ENCODE data around the gene CFAP61.

Gene CFAP61

DNA sequence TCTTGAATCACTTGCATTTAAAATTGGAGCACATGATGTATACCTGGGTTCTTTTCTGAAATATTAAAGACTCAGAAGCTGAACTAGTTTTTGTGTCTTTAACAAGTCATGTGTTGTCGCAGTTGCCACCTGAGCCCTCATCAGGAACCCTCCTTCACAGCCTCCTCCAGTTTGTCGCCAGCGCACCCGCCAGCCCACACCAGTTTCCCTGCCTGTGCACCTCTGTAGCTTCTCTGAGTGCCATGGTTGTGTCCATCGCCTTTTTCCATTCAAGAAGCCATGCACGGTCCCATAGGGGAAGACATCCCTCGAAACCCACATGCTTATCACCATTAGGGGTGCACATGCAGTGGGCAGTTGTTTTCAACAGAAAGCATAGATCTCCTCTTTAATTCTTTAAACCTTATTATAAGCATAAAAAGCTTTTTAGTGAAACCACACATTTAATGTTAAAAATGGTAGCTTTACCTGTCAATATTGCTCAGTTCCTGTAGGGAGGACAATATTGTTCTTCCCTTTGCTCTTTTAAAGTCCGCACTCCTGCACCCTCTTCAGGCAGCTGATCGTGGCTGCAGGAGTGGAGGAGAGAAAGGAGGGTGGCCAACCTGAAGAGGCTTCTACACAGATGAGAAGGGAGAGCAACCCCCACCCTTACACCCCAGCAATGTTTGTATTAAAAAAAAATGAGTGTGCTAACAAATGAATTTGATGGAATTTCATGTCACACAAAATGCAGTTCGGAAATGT lies 121.9 kb downstream of the CFAP61 start:
- DNase-seq, result no peak

- no peak for DNase-seq
Measured at GRCh38 chr20:20181322-20181721, 129.0 kb downstream of the CFAP61 start.

DNA sequence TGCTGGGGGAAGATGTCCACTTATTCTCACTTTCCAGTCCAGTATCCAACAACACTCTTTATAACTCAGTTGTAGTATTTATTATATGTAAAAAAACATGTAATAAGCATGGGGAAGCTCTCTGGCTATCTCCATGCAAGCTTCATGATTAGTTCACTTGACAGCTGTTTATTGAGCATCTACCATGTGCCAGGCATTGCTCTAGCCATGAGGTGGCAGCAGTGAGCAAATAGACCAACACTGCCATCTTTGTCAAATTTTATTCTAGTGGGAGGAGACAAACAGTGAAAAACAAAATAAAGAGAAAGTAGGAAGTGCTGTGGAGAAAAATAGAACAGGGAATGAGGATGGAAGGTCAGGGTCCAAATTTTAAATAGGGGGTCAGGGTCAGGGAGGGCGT lies 131.8 kb downstream of the CFAP61 start:
- peak; percentile 47 for DNase-seq

GRCh38 chr20:20184706-20185105 lies 132.4 kb downstream of the CFAP61 start:
- DNase-seq, result no peak

GRCh38 chr20:20188647-20189046 lies 136.3 kb downstream of the CFAP61 start:
- DNase-seq, result no peak

DNA sequence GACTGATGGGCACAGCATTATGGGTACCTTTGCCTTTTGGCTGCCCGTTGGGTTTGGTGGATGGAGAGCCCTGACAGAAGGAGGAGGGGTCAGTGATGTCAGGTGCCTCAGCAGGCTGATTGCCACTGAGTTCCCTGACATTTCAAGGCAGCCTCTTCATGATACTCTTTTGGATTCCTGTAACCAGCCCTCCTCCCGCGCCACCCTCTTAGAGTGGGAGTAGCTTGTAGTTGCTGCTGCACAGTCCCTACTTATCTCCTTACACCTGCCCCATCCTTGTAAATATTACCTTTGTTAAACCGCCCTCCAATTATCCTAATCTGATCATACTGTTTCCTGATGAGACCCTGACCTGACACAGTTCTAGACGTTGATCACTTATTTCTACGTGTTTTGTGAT lies 140.0 kb downstream of the CFAP61 start:
- DNase-seq, result no peak

GRCh38 chr20:20195021-20195705 lies 142.8 kb downstream of the CFAP61 start:
- DNase-seq, result no peak

DNA sequence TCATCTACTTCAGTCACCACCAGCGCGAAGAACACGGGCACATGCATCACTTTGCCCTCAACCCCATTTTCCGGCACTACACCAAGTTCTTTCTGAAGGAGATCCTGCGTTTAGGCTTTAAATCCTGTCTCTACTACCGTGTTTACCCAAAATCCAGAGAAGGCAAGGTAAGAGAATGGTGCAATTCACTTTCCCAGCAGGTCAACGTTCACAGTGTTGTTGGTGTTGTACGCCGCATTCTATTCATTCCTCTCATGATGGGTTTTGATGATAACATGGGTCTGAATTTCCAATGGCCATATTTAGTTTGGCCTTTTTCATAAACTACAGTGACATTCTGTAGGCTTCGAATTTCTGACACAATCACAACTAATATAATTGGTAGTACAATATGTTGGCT lies 144.3 kb downstream of the CFAP61 start:
- DNase-seq, result no peak

DNA sequence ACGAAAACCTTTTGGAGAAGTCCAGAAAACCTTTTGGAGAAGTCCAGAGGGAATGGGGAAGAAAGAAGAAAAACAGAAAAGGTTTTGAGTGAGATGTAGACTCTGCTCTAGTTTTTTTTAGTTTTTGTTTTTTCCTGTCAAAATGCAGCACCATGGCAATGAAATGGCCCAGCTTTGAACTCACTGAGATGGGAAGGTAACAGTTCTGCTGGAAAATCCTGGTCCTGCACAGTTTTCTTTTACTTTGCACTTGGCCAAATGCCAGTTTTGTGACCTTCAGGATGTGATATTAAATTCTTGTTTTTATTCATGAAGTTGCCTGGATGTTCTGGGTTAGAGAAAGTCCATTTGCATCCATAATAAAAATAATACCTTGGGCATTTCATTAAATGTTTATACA lies 145.7 kb downstream of the CFAP61 start:
- DNase-seq, result no peak

DNA sequence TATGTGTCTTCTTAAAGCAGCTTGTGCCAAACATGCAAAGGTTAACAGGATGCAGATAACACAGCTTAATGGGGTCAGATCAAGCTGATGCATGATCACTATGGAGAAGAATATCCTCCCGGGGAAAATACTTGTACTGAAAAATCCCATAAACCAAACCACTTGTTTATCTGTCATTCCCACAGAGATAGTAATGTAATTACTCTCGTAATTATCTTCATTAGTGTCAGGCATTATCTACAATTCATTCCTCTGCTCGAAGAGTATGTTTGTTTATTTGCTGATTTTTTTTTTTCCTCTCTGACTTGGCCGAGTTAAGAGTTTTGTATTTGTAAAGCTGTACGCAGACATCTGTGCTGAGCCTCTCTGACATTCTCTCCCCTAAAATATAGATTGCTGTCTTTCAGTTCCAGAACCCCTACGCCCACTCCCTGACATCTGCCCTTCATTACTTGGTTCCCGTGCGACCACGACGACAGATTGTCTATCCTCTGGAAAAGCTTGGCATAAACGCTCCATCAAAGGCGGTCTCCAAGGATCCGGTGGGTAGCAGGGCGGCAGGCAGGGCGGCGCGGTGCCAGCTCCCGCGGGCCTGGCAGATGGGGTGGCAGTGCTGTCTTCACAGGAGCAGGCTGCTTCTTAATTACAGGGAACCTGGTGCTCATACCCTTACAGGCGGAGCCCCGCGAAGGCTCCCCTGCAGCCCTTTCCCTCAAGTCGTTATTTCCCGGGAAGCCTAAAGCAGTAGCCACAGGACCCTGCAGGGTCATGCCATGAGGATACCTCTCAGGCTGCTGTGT lies 147.2 kb downstream of the CFAP61 start:
- DNase-seq, result no peak

DNA sequence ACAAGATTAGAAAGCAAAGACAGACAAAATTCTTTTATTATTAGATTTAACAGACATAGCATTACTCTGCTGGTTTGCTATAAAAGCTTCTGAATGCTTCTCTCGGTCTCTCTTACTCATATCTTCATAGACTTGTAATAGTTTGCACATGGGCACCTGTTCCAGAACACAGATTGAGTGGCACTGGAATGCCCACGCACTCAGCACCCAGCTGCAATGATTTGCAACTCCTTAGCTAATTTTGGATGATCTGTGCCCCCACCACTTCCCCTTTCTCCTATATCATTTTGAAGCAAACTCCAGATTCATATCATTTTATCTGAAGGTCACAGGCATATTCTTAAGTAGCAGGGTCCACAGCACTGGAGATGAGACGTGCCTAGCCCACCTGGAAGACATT lies 148.8 kb downstream of the CFAP61 start:
- DNase-seq, result no peak

DNA sequence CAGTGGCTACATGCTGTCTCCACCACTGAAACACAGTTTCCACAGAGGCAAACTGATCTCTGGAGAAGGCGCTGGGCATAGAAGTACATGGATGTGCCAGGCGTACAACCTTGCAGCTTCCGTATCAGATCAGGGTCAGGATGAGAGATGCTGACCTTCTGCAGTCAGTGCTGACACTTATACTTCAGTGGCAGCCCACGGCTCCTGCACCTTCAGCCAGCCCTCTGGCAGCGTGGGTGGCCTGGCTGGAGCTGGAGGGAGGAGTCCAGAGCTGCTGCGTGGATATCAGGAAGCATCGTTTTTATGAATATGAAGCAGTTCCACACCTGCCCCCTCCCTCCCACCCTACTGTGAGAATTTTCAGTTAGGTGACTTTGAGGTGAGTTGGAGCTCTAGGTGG lies 149.3 kb downstream of the CFAP61 start:
- DNase-seq, result no peak

DNA sequence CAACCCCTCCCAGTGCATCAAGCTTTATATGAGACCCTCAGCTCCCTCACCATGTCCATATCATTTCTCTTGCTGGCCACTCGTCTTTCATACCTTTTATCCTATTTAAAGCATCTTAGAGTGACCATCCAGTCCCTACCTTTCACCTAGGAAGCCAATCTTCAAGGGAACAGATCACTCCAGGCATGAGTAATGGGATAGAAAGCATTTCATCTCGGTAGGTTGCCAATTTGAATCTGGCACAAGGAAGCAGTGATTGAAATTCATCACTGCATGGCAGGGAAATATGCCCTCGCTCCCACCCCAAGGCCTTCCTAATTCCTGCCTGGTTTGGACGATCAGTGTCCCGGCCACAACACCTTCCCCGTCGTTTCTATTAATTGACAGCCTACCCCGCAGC lies 150.4 kb downstream of the CFAP61 start:
- DNase-seq, result no peak

- no peak for DNase-seq
Measured at GRCh38 chr20:20203784-20204183, 151.5 kb downstream of the CFAP61 start.

DNA sequence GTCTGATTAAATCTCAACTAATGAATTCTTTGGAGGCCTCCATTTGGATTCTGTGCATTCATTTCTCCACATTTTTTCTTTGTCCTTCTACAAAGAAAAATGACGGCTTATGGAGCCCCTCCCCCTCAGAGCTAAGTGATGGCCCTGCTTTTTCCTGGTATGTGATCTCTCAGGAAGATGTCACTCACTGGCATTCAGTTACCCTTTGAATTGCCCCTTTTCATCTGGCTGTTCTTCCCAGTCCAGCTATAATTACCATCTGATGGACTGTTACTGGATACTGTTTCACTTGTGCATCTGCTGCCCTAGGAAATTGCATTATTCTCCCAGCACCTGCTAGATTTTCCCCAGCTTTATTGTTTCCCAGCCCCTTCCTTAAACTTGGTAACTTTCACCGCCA lies 151.9 kb downstream of the CFAP61 start:
- DNase-seq, result no peak

- no peak for DNase-seq
Measured at GRCh38 chr20:20205141-20205861, 153.0 kb downstream of the CFAP61 start.

- DNase-seq, result no peak
Measured at GRCh38 chr20:20205862-20206236, 153.5 kb downstream of the CFAP61 start.

DNA sequence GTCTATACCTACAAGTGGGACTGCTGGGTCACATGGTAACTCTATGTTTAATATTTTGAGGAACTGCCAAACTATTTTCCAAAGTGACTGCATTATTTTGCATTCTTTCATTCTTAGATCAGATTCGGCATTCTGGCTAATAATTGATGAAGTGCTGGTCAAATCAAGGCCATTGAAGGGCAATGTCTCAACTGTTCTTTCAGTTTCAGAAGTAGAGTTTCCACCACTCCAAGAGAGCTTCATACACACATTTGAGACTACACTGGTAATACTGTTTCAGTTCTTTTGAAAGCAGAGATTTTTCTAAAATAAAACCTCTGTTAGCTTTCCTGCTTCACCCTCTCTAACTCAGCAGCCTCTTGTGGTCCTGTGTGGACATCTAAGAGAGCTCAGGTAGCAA lies 154.5 kb downstream of the CFAP61 start:
- no peak for DNase-seq

- DNase-seq, result no peak
Measured at GRCh38 chr20:20207291-20207690, 155.0 kb downstream of the CFAP61 start.

GRCh38 chr20:20207872-20208271 lies 155.5 kb downstream of the CFAP61 start:
- DNase-seq, result no peak

DNA sequence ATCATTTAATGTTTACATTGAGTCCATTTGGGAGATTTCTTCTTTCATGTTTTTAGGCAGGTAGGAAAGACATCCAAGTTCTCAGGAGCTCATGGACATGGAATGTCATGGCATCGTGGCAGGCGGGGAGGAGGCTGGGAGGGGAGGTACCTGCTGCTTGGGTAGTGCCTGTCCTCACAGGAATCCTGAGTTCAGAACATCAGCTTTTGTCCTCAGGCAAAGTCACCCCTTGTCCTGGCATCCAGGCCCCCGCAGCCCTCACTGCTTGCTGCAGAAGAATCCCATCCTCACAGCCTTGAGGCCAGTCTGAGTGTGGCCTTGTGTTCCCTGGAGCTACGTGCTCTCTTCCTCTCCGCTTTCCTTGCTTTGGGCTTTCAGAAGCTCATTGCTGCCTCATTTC lies 157.4 kb downstream of the CFAP61 start:
- DNase-seq, result no peak

DNA sequence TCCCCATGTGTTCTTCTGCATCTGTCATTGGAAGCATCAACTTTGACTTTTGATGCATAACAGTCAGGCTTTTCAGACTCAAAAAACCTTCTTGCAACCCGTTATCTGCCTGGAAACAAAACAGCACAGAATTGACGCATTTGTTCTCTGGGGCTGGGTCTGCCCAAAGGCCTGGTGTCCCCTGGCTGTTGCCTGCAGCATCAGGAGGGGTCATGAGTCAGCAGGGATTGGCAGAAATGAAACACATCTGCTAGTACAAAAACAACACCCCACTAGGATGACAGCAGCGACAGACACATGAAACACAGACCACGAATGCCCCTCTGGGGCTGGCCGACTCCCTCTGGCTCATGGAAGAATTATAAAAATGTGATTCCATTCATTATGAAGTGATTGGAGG lies 158.0 kb downstream of the CFAP61 start:
- DNase-seq, result no peak

GRCh38 chr20:20210943-20211273 lies 158.6 kb downstream of the CFAP61 start:
- no peak for DNase-seq

Measured in activated CD4-positive, alpha-beta T cell treated with anti-CD3 and anti-CD28 coated beads for 48 hours (primary cell).